Renal pelvis (tissue), 4 donors: ENCODE data around the gene MAST1. TPM values are rescaled to one million over a fixed set of nuclear protein-coding genes. Genes with fewer than 3 reads are reported as not detected.

Experiments
- DNase-seq: peaks from one replicate; pipeline ENCODE4 v3.0.0-alpha.2; 2013
- polyA plus RNA-seq, 3 donors: library from polyadenylated mRNA; unstranded; fragments of 120-200 nt; gene quantifications; one replicate each; pipeline ENCODE4 v1.2.1, GENCODE V29; 2013; ENCODE audit not compliant: insufficient read length in 3 of 3

The MAST1 gene
- polyA plus RNA-seq, 3 donors = 1.1 to 1.4 (median 1.3) TPM

GRCh38 chr19:12867120-12868099 is 29.1 kb downstream of the MAST1 start:
- peak; percentile 84 for DNase-seq

DNA sequence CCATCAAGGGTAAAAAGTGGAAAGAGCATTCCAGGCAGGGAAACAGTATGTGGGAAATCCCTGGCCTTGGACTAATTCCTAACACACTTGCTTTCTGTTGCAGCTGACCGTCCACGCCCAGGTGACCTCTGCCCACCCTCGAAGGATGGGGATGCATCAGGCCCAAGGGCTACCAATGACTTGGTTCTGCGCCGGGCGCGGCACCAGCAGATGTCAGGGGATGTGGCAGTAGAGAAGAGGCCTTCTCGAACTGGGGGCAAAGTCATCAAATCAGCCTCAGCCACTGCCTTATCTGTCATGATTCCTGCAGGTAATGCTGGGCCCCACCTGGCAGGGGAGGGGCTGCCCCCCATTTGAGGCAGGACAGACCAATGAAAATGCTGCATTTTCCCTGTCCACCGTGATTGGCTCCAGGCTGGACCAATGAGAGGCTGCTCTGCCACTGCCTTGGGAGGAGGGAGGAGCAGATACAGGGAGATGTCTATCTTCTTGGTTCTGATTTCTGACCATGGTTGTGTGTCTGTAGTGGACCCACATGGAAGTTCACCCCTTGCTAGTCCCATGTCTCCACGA is 30.3 kb downstream of the MAST1 start:
- DNase-seq = no peak

DNA sequence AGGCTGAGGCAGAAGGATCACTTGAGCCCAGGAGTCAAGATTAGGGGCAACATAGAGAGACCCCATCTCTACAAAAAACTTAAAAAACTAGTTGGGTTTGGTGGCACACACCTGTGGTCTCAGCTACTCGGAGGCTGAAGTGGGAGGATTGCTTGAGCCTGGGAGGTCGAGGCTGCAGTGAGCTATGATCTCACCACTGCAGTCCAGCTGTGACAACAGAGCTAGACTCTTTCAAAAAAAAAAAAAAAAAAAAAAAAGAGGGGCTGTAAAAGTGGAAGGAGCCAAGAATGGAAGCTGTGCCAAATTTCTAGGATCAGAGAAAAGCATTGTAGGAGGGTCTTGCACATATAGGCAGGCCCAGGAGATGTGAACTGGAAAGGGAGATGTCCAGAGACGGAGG is 33.4 kb downstream of the MAST1 start:
- no peak for DNase-seq

DNA sequence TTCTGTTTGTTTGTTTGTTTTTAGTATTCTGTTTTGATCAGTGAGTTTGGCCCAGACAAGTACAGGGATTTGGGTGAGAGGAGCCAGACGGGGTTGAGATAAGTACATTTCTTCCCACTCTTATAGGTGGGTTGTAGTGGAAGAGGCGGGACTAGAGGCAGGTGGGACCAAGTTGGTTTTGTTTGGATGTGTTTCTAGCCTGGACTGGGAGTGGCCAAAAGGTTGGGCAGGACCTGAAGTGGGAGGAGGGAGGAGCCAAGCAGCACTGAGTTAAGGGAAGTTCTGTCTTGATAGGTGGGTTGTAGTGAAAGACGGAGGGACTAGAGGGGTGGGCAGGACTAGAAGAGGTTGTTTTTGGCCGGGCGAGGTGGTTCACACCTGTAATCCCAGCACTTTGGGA is 33.9 kb downstream of the MAST1 start:
- no peak for DNase-seq

DNA sequence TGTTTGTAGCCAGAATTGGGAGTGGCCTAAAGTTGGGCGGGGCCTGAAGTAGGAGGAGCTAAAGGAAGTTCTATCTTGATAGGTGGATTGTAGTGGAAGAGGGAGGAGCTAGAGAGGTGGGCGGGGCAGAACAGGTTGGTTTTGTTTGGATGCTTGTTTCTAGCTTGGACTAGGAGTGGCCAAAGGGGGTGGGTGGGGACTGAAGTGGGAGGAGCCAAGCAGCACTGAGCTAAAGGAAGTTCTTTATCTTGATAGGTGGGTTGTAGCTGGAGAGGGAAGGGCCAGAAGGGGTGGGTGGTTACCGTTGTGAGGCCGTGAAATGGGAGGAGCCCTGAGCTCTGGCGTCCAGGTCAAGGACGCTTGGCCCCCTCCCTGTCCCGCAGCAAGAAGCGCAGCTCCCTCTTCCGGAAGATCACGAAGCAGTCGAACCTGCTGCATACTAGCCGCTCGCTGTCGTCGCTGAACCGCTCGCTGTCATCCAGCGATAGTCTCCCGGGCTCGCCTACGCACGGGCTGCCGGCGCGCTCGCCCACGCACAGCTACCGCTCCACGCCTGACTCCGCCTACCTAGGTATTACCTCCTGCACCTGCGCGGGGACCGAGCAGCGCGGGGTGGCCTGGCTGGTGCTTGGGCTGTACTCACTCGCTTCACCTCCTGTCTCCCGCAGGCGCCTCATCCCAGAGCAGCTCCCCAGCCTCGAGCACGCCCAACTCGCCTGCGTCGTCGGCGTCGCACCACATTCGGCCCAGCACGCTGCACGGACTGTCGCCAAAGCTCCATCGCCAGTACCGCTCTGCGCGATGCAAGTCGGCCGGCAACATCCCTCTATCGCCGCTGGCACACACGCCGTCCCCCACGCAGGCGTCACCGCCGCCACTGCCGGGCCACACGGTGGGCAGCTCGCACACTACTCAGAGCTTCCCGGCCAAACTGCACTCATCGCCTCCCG is 34.9 kb downstream of the MAST1 start:
- peak; percentile 49 for DNase-seq

DNA sequence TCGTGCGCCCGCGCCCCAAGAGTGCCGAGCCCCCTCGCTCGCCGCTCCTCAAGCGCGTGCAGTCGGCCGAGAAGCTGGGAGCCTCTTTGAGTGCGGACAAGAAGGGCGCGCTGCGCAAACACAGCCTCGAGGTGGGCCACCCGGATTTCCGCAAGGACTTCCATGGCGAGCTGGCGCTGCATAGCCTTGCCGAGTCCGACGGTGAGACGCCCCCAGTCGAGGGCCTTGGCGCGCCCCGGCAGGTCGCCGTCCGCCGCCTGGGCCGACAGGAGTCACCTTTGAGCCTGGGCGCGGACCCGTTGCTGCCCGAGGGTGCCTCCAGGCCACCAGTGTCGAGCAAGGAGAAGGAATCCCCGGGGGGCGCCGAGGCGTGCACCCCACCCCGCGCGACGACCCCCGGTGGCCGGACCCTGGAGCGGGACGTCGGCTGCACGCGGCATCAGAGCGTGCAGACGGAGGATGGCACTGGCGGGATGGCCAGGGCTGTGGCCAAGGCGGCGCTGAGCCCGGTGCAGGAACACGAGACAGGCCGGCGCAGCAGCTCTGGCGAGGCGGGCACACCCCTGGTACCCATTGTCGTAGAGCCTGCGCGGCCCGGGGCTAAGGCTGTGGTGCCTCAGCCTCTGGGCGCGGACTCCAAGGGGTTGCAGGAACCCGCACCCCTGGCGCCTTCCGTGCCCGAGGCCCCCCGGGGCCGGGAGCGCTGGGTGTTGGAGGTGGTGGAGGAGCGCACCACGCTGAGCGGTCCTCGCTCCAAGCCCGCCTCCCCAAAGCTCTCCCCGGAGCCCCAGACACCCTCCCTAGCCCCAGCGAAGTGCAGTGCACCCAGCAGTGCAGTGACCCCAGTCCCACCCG is 35.8 kb downstream of the MAST1 start:
- DNase-seq = no peak

- no peak for DNase-seq
Measured at GRCh38 chr19:12875086-12875485, 36.8 kb downstream of the MAST1 start.

- no peak for DNase-seq
Measured at GRCh38 chr19:12880551-12881171, 42.3 kb downstream of the MAST1 start.

DNA sequence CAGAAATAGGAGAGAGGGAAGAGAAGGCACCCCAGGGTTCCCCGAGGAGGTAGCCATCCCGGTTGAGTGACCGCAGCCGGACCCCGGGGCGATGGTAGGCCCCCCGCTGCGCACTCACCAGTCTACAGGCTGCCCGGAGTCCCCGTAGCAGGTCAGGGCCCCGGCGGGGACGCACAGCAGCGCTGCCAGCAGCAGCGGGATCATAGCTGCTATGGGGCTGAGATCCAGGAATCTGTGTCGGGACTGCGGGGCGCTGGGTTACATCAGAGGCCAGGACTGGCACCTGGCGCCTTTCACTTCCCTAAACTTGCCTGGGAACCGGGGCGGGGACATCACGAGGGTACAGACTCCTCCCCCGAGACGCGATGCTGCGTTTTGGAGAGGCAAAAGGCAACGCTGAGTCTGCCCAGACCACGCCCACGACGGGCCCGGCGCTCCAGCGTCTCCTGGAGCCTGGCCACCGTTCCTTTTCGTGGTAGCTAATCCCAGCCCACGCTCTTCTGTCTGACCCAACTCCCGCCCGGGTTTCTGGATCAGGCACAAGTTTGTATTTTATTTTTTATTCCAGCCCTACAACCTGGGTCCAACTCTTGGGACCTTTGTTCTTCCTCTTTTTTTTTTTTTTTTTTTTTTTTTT is 43.0 kb downstream of the MAST1 start, which contains the start of gene DNASE2:
DNASE2 (minus strand) TSS at position 278 of the 637 bp plus-strand sequence; CDS start at position 204, 74 bp downstream.
- DNase-seq = peak; percentile 79

GRCh38 chr19:12882589-12882988 is 44.3 kb downstream of the MAST1 start:
- DNase-seq = no peak

DNA sequence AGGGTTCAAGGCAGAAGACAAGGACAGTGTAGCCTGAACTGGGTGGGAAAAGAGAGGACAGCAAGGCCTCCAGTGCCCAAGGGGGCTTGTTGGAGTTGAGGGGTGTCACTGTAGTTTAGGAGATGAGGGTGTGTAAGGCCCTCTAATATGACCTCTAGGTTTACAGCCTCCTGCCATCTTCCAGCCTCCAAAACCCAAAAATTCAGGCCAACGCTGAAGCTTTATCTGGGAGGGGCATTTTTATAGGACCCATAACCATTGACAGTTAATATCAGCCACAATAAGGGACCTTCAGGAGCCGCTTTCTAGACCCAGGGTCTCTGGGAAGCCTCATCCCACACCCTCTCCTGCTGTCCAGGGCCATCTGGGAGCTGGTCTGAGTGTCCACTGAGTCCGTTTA is 45.9 kb downstream of the MAST1 start:
- DNase-seq = no peak

DNA sequence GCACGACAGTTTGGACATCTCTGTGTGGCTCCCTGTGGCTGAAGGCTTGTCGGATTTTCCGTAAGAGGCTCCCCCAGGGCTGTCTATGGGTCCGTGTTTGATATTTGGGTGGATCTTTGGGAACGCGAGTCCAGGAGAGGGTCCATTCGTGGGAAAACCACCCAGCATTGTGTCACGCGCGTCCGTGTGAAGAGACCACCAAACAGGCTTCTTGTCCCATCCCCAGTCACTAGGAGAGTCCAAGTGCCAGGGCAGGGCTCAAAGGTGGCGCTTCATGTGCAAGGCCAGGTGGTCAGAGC is 46.3 kb downstream of the MAST1 start:
- DNase-seq = no peak

DNA sequence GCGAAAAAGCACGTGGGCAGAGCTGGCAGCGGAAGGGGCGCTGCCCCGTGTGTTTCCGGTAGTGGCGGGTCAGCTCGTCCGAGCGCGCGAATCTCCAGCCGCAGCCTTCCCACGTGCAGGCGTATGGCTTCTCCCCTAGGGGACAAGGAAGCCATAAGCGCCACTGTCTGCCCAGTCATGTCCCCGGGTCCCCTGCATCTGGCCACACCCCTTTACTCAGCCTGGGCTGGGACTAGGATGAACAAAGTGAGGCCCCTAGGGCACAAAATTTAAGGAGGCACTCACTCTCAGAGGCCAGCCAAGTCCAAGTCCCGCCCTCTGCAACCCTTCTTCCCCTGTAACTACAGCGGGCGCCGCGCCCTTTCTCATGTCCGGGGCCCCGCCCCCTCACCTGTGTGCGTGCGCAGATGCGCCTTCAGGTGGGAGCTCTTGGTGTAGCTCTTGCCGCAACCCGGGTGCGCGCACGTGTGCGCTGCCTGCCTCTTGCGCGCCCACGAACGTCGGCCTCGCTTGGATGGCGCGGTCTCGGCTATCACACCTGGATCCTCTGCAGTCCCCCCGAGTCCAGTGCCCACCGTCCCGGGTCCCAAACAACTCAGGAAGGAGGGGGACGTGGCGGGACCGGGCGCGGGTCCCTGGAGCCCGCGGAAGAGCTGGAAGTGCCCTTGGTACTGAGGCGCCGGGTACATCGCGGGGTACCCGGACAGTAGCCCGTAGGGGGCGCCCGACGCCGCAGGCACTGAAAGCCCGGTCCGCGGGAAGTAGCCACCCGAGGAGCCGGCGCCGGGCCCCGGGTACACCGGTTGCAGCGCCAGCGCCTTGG is 46.8 kb downstream of the MAST1 start:
- peak; percentile 58 for DNase-seq

DNA sequence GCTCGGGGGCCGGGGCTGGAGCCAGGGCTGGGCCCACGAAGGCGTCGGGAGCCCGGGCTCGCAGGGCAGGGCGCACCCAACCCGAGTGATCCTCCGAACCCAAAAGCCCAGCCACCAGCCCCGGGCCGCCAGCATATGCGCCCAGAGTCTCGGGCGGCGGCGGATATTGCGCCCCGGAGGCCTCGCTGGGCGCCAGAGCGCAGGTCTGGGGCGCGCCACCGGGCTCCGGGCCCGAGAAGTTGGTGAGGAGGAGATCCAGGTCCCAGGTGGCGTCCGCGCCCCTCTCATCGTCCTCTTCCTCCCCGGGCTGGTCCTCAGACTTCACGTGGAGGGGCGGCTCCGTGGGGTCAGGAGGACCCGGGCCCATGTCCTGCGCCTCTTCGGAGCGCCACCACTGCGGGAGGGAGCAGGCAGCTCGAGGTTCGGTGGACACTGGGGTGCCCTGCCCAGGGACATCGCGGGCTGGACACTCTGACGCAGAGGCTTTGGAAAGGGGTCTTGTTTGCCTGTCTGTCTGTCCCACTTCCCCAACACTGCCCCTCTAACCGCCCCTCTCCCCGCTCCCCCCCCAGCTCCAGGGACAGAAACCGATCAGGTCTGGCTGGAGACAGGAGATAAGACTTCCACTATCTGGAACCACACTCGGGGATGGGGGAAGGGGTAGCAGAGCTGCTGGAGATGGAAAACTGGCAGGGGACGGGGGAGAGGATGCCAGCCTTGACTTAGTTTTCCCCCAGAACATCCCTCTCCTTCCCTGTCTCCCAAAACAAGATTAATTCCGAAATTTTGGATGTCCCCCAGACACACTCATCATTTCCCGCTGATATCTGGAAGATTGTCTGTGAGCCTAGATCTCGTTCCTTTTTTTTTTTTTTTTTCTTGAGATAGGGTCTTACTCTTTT is 47.7 kb downstream of the MAST1 start:
- no peak for DNase-seq

DNA sequence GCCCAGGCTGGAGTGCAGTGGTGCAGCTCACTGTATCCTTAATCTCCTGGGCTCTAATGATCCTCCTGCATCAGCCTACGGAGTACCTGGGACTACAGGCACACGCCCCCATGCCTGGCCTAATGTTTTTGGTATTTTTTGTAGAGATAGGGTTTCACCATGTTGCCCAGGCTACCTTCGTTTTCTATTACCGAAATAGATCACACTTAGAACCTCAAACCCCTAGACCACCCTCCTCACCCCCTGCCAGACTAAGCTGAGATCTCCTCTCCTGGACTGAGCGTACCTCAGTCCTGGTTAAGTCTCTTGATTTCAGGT is 48.3 kb downstream of the MAST1 start:
- DNase-seq = no peak

DNA sequence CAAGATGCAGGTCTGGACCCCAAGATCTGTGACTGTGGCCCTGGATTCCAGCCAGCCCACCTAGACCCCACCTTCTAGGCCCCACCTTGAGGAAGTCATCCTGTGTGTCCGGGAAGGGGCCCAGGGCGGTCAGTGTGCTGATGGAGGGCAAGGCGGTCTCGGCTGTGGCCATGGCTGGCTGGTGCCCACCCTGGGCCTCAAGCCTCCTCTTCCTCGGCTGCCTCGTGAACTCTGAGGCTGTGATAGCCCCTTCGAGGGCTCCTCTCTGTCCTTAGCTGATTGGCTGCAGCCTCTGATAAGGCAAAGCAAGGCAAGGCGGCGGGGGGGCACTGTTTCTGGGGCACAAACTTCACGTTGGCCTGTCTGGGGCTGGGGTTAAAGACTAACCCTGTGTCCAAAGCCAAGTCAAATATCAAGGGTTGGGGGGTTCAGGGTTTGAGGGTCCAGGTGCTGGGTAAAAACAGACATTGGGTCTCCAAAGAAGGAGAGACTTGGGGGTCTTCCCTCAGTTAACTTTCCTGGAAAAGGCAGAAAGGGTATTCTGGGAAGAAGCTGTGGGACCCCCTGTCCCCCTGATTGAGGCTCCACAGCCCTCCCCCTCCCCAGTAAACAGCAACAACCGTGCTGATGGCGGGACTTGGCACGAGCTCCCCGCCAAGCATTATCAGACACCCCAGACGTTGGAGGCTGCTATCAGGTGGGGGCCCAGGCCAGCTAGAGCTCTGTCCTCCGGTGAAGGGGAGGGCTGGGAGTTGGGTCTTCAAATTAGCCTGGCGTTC is 48.8 kb downstream of the MAST1 start, which contains the start of gene KLF1:
KLF1 (minus strand) TSS at position 233 of the 779 bp plus-strand sequence; CDS start at position 172, 61 bp downstream.
- no peak for DNase-seq

- no peak for DNase-seq
Measured at GRCh38 chr19:12888006-12888603, 49.8 kb downstream of the MAST1 start.
